K562 (cell line): Measurements from ENCODE around the gene RNASEH2A. TPM values are rescaled to one million over a fixed set of nuclear protein-coding genes. Genes with fewer than 3 reads are reported as not detected.

Experiments used
- CCNT2 ChIP-seq: IDR thresholded peaks from 2 replicates; pipeline ENCODE4 v1.6.1; 2011; ENCODE audit warnings: borderline replicate concordance, low read depth, mild to moderate bottlenecking, moderate library complexity, mixed read lengths, low read length; ENCODE audit not compliant: insufficient read length; ENCODE audit errors: extremely low read depth
- E2F3 ChIP-seq: fragments of 250-450 bp; sonication (Bioruptor Pico); IDR thresholded peaks from 2 replicates; pipeline ENCODE4 v1.4.0; 2020; ENCODE audit warnings: mild to moderate bottlenecking
- HMGN3 ChIP-seq: IDR thresholded peaks from 2 replicates; pipeline ENCODE4 v1.6.1; 2011; ENCODE audit warnings: borderline replicate concordance, low read depth, mild to moderate bottlenecking, mixed read lengths, low read length; ENCODE audit not compliant: insufficient read length; ENCODE audit errors: extremely low read depth
- HNRNPLL ChIP-seq: fragments of 200-400 bp; formaldehyde crosslinking; IDR thresholded peaks from 2 replicates; pipeline ENCODE4 v1.6.1; 2017; ENCODE audit warnings: low read length, low read depth, mild to moderate bottlenecking; ENCODE audit not compliant: poor library complexity, severe bottlenecking
- JUND ChIP-seq, 2 experiments: IDR thresholded peaks; 2 replicates in 1 of 2; 3 replicates in 1 of 2; pipeline ENCODE4 v1.6.1; 2011; ENCODE audit warnings: borderline replicate concordance in 2 of 2, low read depth in 2 of 2, low read length in 2 of 2, improper control_type of control experiment in 1 of 2, missing biosample characterization in 1 of 2, missing genetic modification characterization in 1 of 2, missing genetic modification reagents in 1 of 2
- MAFK ChIP-seq: IDR thresholded peaks from 2 replicates; pipeline ENCODE4 v1.6.1; 2011; ENCODE audit warnings: low read length, improper control_type of control experiment
- RBM25 ChIP-seq: fragments of 200-400 bp; formaldehyde crosslinking; IDR thresholded peaks from 2 replicates; pipeline ENCODE4 v1.6.1; 2018; ENCODE audit warnings: low read length, low read depth, moderate library complexity; ENCODE audit not compliant: severe bottlenecking
- SAFB ChIP-seq: fragments of 200-400 bp; formaldehyde crosslinking; IDR thresholded peaks from 2 replicates; pipeline ENCODE4 v1.6.1; 2017; ENCODE audit warnings: low read depth, low read length, borderline replicate concordance
- TAF9B ChIP-seq: fragments of 450-650 bp; IDR thresholded peaks from 2 replicates; pipeline ENCODE4 v1.6.1; 2018; ENCODE audit warnings: mild to moderate bottlenecking; ENCODE audit not compliant: partially characterized antibody
- U2AF2 ChIP-seq: fragments of 200-400 bp; formaldehyde crosslinking; optimal IDR thresholded peaks from 2 replicates; pipeline ENCODE3; 2017; ENCODE audit warnings: low read depth, mild to moderate bottlenecking, low read length
- ZBTB17 ChIP-seq: fragments of 450-650 bp; formaldehyde crosslinking; IDR thresholded peaks from 2 replicates; pipeline ENCODE4 v1.4.0; 2020; ENCODE audit warnings: mild to moderate bottlenecking
- ZBTB40 ChIP-seq, 2 experiments: fragments of 450-650 bp in 1 of 2; sonication (generic) in 1 of 2; formaldehyde crosslinking in 1 of 2; IDR thresholded peaks; 2 replicates each; pipeline versions ENCODE4 v1.7.1 to v1.9.0; 2016 to 2022; ENCODE audit warnings: inconsistent platforms in 1 of 2, mild to moderate bottlenecking in 1 of 2, missing genetic modification reagents in 1 of 2
- polyA plus RNA-seq, 8 experiments: library from polyadenylated mRNA; depleted of rRNA in 4 of 8; stranded (reverse) in 5 of 8; unstranded in 3 of 8; fragments of >200 nt; fragmentation: Nextera tagmentation in 2 of 8; fragmentation: Illumina TruSeq in 1 of 8; extraction: Ambion mirVana in 2 of 8; extraction: Trizol in 1 of 8; gene quantifications; 2 replicates each; pipeline versions ENCODE4 v1.2.1 to v1.2.3, GENCODE V29; 2011 to 2014; ENCODE audit warnings: inconsistent platforms in 1 of 8, missing spikeins in 1 of 8
- total RNA-seq, 7 experiments: library from RNA; depleted of rRNA in 6 of 7; stranded (reverse); fragments of >200 nt in 6 of 7; fragmentation: Illumina TruSeq in 2 of 7; extraction: Trizol in 2 of 7; gene quantifications; 2 replicates each; pipeline versions ENCODE4 v1.2.1 to v1.2.3, GENCODE V29; 2011 to 2021; ENCODE audit warnings: low replicate concordance in 1 of 7

RNASEH2A gene
- total and polyA plus RNA-seq, 9 of the 15 experiments (the other 6 are each of a cell fraction or from before 2014, with no cell fraction given) = 22.3 to 78.0 (median 61.7) TPM

GRCh38 chr19:12789904-12790619 lies 16.3 kb upstream of the RNASEH2A start (continued):
- TF ChIP-seq ZBTB17 (CRISPR knock-in tag) (peak; percentile 80; the same call in 1 of the 2 replicates), RBM25 (peak; percentile 73), HMGN3 (peak; percentile 96), JUND (IDR thresholded peaks at IDR 0.05; ENCODE audit: borderline replicate concordance, low read depth, low read length) (peak; percentile 92), JUND (tag; IDR thresholded peaks at IDR 0.05; ENCODE audit: borderline replicate concordance, low read depth, low read length) (no peak), HNRNPLL (peak; percentile 90), CCNT2 (peak; percentile 76), ZBTB40 (IDR thresholded peaks at IDR 0.05) (peak; percentile 84), ZBTB40 (CRISPR knock-in tag; IDR thresholded peaks at IDR 0.05) (no peak), U2AF2 (no peak), SAFB (peak; percentile 32; the same call in 1 of the 2 replicates), E2F3 (peak; percentile 81), TAF9B (no peak), MAFK (no peak)
